HG03565 (cell line): ENCODE data around the gene NRARP.

Experiments used
- ATAC-seq: cut with Tn5 transposase; IDR thresholded peaks from one replicate; pipeline ENCODE4 v1.9.1; 2021; ENCODE audit warnings: mild to moderate bottlenecking, moderate library complexity; ENCODE audit not compliant: unreplicated experiment

The NRARP gene

GRCh38 chr9:137300567-137301080 is 1.4 kb downstream of the NRARP start:
- ATAC-seq, result no peak

DNA sequence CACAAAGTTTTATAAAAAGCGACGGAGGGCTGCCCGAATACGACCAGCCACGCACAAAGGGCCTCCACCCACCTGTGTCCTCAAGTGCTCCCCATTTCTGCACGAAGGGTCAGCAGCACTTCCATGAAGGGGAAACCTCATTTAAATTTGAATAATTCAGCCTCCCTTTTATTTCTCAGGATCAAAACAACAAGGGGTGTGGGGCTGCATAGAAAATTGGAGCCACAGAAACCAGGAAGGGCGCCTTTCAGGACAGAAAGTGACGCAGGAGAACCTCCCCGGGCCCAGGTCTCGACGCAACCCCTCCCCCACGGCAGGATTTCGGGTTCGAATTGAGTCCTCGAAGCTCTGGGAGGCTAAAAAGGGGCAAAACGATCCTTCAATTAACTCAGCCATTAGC is 2.1 kb downstream of the NRARP start:
- ATAC-seq, result no peak

GRCh38 chr9:137299203-137299565 is 2.9 kb downstream of the NRARP start:
- ATAC-seq, result no peak

GRCh38 chr9:137298401-137299202 is 3.5 kb downstream of the NRARP start:
- ATAC-seq, result no peak

GRCh38 chr9:137297966-137298365 is 4.1 kb downstream of the NRARP start:
- ATAC-seq, result no peak

- no peak for ATAC-seq
Measured at GRCh38 chr9:137296670-137297664, 5.1 kb downstream of the NRARP start.

DNA sequence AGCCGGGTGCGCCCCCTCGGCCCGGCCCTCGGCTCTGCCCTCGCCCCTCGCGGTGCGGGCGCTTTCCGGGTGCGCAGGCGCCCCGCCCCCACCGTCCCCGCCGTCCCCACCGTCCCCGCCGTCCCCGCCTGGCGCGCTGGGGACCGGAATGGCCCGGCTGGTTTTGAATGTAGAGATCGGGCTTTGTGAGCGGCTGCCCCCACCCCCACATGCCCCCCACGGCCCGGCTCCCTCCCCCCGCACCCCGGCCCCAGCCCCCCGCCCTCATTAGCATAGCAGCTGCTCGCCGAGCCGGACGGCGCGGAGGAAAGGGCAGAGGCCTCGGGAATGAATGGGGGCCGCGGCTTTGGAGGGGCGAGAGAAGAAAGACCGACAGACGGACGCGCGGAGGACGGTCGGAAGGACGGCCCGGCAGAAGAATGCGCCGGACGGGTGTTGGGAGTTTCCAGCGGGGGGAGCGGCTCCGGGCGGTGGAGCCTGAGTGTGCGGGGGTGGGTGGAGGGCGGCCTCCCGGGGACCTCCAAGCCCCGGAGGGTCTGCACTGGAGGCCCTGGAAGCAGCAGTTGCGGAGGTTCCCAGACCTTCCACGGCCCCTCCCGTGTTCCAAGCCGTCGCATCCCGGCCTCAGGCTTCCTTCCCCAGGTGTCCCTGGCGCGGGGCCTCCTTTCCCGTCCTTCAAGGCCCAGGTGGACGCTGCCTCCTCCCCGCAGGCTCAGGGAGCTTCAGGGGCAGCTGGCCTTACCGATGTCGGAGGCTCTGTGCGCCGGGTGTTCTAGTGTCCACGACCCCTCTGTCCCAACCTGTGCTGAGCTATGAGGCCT is 6.0 kb downstream of the NRARP start:
- ATAC-seq, result no peak

DNA sequence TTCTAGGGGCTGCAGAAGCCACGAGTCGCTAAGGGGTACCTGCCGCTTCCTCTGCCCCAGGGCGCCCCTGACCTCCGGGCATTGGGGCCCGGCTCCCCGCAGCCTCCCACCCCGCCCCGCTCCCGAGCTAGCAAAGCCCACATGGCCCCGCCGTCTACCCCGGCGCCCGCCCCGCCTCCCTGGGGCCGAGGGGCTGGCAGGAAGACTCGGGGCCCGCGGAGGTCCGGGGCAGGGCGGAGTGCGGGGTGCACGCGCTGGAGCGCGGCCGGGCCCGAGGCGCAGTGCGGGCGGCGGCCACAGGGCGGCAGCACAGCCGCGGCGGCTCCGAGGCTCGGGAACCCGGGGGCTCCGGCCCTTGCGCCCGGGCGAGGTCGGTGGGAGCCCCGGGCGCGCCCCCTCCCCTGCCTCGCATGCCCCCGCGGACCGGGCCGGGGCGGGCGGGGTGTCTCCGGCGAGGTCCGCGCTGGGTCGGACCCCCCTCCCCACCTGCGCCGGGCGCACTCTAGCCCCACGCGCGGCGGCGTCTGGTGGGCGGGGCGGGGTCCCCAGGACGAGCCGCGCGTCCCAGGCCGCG is 6.7 kb downstream of the NRARP start:
- no peak for ATAC-seq

GRCh38 chr9:137294681-137295237 is 7.3 kb downstream of the NRARP start:
- no peak for ATAC-seq

- no peak for ATAC-seq
Measured at GRCh38 chr9:137294091-137294680, 7.9 kb downstream of the NRARP start.

GRCh38 chr9:137293482-137294090 is 8.5 kb downstream of the NRARP start:
- no peak for ATAC-seq

DNA sequence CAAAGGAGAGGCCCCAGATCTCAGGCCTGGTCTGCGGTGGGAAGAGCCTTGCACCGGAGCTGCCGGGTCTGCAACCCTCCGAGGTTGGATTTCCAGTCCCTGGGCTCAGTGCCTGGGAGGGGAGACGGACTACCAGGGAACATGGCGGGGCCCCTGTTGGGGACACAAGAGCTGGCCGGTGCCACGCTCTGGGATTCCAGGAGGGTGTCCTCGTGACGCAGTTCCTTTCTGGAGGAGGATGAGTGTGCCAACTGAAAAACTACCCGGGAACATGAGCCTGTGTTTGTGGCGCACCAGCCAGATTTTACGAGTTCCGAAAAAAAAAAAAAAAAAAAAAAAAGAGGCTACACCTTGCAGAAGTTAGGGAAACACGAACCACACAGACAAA is 9.0 kb downstream of the NRARP start:
- ATAC-seq, result no peak

DNA sequence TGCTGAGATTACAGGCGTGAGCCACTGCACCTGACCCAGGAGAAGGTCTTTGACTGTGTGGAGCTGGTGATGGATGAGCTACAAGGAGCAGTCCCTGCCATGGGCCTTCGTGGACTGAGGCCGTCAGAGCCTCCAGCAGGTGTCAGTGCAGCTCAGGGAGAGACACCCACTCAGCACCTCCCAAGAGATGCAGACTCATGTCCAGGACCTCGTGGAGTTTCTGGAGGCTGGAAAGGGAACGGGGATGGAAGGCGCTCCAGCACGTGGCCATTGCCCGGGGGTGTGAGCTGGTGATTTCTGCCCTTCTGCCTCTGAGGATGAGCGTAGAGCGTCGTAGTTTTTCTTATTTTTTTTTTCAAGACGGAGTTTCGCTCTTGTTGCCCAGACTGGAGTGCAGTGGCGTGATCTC is 15.1 kb downstream of the NRARP start:
- ATAC-seq, result no peak

- no peak for ATAC-seq
Measured at GRCh38 chr9:137281345-137282116, 20.5 kb downstream of the NRARP start.

DNA sequence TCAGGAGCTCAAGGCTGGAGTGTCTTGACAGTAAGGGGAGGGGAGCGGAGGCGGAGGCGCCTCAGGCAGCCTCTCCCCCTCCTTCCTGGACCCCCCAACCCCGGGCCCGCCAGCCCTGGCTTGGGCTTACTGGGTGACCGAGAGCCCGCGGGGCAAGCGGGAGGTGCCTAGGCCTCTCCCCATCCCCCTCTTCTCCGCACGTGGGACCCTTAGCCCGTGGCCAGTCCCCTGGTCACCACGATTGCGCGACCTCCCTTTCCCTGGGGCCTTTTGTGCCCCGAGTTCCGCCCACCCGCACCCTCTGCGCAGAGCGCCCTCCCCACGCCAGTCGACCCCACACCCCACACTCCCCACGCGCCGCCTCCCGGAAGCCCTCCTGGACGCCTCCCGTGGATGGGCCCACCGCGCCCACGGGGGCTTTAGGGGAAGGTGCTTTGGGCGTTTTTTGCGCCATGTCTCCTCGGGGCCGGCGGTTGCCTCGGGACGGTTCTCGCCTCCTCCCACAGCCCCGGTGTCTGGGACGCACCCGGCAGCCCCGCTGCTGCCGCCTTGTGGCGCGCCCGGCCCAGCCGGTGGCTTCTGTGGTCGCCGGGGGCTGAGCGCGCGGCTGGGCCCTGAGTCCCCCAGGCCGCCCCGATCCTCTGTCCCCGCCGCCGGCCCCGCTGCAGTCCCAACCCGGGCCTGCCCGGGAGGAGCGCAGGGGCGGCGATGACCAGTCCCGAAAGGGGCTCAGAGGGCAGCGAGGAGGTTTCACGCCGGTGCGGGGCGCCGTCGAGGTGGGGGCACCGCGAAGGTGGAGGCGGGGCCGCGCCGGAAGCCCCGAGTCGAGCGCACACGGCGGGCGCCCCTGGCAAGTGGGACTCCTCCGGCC is 21.4 kb downstream of the NRARP start:
- ATAC-seq, result no peak

GRCh38 chr9:137279741-137280473 is 22.2 kb downstream of the NRARP start:
- no peak for ATAC-seq
